Lower leg skin (tissue), 4 donors: ENCODE data around the gene MRPS15. TPM values are rescaled to one million over a fixed set of nuclear protein-coding genes. Genes with fewer than 3 reads are reported as not detected.
"Not testable (repeated sequence)": the region's sequence is repeated elsewhere in the genome, so short reads cannot be mapped to it uniquely, and the experiment has no call there.

Experiments used
- DNase-seq, 2 donors: peaks; one replicate each; pipeline ENCODE4 v3.0.0-alpha.2; 2019; ENCODE audit warnings: low spot score in 2 of 2
- H3K4me3 ChIP-seq: fragments of 200-600 bp; sonication (generic); 2 replicates; pipeline ENCODE4 v1.5.1; 2017; ENCODE audit warnings: mild to moderate bottlenecking, low read depth; ENCODE audit not compliant: poor library complexity, severe bottlenecking
- POLR2A ChIP-seq, 2 donors: fragments of 450-650 bp; IDR thresholded peaks; one replicate each; pipeline ENCODE4 v1.6.1; 2016 to 2017; ENCODE audit warnings: antibody characterized with exemption in 2 of 2, mild to moderate bottlenecking in 1 of 2, moderate library complexity in 1 of 2
- WGBS, 2 donors: methylation state at CpG; one replicate each; pipeline ENCODE4 v1.1.5; 2018; 5-methylcytosine and 5-hydroxymethylcytosine counted together
- intact Hi-C: fragments of 100-400 bp; cut with DNase I; formaldehyde crosslinking; loops from one replicate; pipeline ENCODE4 v1.15.0; 2023; ENCODE audit warnings: low total_unique reads
- total RNA-seq, 4 donors: library from RNA; depleted of rRNA; stranded (reverse); fragments of >200 nt; gene quantifications; one replicate each; pipeline ENCODE4 v1.1.0, GENCODE V29; 2016
- TF ChIP-seq, protein P1 (sequence below), 3 donors: fragments of 450-650 bp; IDR thresholded peaks; one replicate each; pipeline ENCODE4 v1.5.1; 2016; ENCODE audit warnings: antibody characterized with exemption in 3 of 3, mild to moderate bottlenecking in 3 of 3, moderate library complexity in 2 of 3

MRPS15 gene
- total RNA-seq, 4 donors from 2014 or later = 62.8 to 84.6 (median 65.1) TPM

DNA sequence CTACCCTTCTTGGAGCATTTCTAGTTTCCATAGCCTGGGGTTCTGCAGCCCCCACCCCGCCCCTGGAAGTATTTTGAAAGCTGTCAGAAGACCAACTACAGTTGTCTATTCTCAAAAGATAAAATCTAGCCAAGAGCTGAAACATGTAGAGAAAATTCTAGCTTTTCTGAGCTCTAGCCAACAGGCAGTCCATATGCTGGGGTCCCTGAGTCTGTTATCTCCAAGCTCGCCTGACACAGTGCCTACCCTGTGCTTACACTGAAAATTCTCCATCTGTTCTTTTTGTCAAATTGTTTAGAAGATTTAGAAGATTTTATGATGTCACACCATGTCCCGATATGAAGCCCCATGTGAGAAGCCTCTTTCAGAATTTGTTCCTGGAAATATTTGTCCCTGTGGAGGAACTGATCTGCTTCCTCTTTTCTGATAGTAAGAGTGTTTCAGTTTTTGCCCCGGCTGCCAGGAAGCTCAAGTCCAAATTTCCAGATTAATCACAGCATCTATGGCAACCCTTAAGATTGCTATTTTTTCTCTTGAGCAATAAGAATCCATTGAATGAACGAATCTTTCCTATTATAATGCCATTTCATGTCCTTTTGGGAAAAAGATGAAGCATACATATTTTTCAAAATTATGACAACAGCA is 42.2 kb upstream of the MRPS15 start:
- WGBS, 2 donors = 61 to 64% methylated on average over 5 of the region's 5 CpGs
- intact Hi-C loops = no loop called here
- no peak overlapping the region for H3K4me3 ChIP-seq
- no peak for DNase-seq
- TF ChIP-seq, protein P1, sequence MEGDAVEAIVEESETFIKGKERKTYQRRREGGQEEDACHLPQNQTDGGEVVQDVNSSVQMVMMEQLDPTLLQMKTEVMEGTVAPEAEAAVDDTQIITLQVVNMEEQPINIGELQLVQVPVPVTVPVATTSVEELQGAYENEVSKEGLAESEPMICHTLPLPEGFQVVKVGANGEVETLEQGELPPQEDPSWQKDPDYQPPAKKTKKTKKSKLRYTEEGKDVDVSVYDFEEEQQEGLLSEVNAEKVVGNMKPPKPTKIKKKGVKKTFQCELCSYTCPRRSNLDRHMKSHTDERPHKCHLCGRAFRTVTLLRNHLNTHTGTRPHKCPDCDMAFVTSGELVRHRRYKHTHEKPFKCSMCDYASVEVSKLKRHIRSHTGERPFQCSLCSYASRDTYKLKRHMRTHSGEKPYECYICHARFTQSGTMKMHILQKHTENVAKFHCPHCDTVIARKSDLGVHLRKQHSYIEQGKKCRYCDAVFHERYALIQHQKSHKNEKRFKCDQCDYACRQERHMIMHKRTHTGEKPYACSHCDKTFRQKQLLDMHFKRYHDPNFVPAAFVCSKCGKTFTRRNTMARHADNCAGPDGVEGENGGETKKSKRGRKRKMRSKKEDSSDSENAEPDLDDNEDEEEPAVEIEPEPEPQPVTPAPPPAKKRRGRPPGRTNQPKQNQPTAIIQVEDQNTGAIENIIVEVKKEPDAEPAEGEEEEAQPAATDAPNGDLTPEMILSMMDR (IDR thresholded peaks at IDR 0.05) = no peak
- TF ChIP-seq POLR2A (IDR thresholded peaks at IDR 0.05) = no peak

DNA sequence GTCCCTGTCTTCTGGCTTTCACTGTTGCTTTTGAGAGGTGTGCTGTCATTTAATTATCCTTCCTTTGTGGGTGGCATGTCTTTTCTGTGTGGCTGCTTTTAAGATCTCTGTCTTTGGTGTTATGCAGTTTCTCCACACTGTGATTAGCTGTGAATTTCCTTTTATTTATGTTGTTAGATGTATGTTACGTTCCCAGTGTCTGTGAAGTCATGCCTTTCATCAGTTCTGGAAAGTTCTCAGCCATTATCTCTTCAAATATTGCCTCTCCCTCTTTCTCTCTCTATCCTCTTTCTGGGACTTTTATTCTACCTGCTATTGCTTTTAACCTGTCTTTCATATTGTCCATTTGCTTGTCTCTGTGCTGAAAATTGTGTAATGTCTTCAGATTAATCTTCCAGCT is 39.5 kb upstream of the MRPS15 start:
- WGBS, 2 donors = 72 to 76% methylated on average over 1 of the region's 1 CpG
- intact Hi-C loops = no loop called here
- TF ChIP-seq, protein P1 (IDR thresholded peaks at IDR 0.05) = no peak
- TF ChIP-seq POLR2A (IDR thresholded peaks at IDR 0.05) = no peak
- DNase-seq = no peak
- H3K4me3 ChIP-seq = no peak overlapping the region

DNA sequence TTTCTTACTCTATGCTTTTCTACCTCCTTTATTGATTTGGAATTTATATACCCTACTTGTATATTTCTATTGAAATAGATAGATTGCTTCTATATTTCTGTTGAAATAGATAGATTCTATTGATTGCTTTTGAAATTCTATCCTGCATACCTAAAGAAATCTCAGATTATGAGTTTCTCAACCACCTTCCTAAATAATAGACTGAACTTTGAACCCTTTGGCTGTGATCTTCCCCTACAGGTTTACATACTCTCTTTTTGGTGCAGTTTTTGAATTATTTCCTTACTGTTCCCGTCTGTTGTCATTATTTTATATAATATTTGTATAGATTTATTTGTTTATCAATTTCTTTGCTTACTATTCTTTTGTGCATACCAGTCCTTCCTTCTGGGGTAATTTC is 39.0 kb upstream of the MRPS15 start:
- DNase-seq = no peak
- H3K4me3 ChIP-seq = no peak overlapping the region
- intact Hi-C loops = no loop called here
- WGBS, 2 donors = 78 to 81% methylated on average over 1 of the region's 1 CpG
- no peak for TF ChIP-seq POLR2A (IDR thresholded peaks at IDR 0.05)
- TF ChIP-seq, protein P1 (IDR thresholded peaks at IDR 0.05) = no peak

DNA sequence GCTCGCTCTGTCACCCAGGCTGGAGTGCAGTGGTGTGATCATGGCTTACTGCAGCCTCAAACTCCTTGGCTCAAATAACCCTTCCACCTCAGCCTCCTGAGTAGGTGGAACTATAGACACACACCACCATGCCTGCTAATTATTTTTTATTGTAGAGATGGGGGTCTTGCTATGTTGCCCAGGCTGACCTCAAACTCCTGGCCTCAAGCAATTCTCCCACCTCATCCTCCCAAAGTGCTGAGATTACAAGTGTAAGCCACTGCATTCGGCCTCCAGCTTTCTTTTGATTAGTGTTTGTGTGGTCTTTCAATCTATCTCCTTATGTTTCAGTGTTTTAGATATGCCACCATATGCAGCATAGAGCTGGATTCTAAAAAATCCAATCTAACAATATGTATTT is 38.4 kb upstream of the MRPS15 start:
- no peak for DNase-seq
- TF ChIP-seq, protein P1 (IDR thresholded peaks at IDR 0.05) = no peak
- TF ChIP-seq POLR2A (IDR thresholded peaks at IDR 0.05) = no peak
- 49 to 50% methylated on average over 2 of the region's 2 CpGs for WGBS, 2 donors
- H3K4me3 ChIP-seq = no peak overlapping the region
- intact Hi-C loops = no loop called here

DNA sequence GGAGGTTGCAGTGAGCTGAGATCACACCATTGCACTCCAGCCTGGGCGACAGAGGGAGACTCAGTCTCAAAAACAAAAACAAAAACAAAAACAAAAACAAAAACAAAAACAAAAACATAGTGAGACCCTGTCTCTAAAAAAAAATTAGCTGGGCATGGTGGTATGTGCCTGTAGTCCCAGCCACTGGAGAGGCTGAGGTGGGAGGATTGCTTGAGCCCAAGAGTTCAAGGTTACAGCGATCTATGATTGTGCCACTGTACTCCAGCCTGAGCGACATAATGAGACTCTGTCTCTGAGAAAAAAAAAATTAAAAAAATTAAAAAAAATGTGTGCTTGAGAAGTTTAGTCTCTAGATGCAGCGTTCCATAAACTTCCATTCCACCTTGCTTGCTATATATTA is 37.7 kb upstream of the MRPS15 start:
- H3K4me3 ChIP-seq, DNase-seq, intact Hi-C loops: not testable (repeated sequence)
- 84 to 86% methylated on average over 4 of the region's 4 CpGs for WGBS, 2 donors

DNA sequence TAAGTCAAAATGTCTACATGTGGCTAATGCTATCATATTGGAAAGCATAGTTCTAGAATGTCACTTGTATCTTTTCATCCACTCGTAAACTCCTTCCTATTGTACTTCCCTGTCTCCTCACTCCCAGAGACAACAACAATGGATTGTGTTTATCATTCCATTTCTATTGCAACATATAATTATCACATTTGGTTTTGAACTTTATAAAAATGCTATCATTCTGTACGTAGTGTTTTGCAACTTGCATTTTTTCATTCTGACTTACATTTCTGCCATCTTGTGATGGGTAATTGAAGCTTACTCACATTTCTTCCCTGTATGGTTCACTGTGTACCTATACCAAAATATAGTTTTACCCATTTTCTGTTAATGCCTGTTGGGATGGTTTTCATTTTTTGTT is 33.0 kb upstream of the MRPS15 start:
- no peak for DNase-seq
- no peak for TF ChIP-seq POLR2A (IDR thresholded peaks at IDR 0.05)
- TF ChIP-seq, protein P1 (IDR thresholded peaks at IDR 0.05) = no peak
- intact Hi-C loops = no loop called here
- H3K4me3 ChIP-seq = no peak overlapping the region
- WGBS, 2 donors = 60 to 78% methylated on average over 2 of the region's 2 CpGs
